Panc1 (cell line): ENCODE measurements around the gene WDR1.

ENCODE experiments used
- SIN3A ChIP-seq: IDR thresholded peaks from 2 replicates; pipeline ENCODE4 v1.6.1; 2012; ENCODE audit warnings: low read depth, mild to moderate bottlenecking, low read length, moderate library complexity, borderline replicate concordance; ENCODE audit not compliant: insufficient read depth
- TF ChIP-seq, protein P1 (sequence below): fragments of 450-650 bp; IDR thresholded peaks from 2 replicates; pipeline ENCODE4 v1.5.1; 2017; ENCODE audit warnings: mild to moderate bottlenecking

DNA sequence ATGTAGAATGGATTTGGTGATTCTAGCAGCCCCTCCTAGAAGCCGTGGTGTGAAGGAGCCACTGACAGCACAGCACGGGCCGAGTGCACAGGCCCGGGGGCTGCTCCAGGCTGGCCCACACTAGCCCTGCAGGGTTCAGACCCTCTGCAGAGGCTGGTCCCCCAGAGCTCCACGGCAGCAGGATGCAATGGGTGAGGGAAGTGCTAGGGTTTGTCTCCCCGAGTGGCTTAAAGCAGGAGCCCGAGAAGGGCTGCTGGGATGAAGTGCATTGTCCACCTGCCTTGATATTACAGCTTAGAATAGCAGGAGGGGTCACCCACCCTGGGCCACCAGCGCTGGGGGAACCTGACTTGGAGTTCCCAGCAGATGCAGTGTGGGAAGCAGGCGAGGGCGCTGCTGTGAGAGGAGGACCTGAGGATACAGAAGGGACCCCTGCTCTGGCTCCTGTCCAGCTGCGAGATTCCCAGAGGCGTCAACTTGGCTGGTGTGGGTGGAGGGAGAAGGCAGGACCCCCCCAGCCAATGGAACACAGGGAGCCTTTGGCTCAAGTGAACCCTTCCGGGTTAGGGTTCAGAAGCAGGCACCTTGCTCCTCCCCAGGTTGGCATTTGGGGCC lies 30.0 kb downstream of the WDR1 start:
- no peak for TF ChIP-seq SIN3A
- TF ChIP-seq, protein P1, sequence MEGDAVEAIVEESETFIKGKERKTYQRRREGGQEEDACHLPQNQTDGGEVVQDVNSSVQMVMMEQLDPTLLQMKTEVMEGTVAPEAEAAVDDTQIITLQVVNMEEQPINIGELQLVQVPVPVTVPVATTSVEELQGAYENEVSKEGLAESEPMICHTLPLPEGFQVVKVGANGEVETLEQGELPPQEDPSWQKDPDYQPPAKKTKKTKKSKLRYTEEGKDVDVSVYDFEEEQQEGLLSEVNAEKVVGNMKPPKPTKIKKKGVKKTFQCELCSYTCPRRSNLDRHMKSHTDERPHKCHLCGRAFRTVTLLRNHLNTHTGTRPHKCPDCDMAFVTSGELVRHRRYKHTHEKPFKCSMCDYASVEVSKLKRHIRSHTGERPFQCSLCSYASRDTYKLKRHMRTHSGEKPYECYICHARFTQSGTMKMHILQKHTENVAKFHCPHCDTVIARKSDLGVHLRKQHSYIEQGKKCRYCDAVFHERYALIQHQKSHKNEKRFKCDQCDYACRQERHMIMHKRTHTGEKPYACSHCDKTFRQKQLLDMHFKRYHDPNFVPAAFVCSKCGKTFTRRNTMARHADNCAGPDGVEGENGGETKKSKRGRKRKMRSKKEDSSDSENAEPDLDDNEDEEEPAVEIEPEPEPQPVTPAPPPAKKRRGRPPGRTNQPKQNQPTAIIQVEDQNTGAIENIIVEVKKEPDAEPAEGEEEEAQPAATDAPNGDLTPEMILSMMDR: no peak
